Astrocyte of the cerebellum (primary cell): ENCODE data around the gene NAT10.

Experiments
- DNase-seq: peaks from one replicate; pipeline ENCODE4 v3.0.0-alpha.2; 2011; ENCODE audit warnings: low read depth
- H3K4me3 ChIP-seq: 2 replicates; pipeline ENCODE4 v1.5.1; 2011; ENCODE audit warnings: mild to moderate bottlenecking, low read depth, low read length, moderate library complexity
- CTCF ChIP-seq: IDR thresholded peaks from 2 replicates; pipeline ENCODE4 v1.5.1; 2012; ENCODE audit warnings: low read length, low read depth, moderate library complexity, mild to moderate bottlenecking; ENCODE audit errors: missing control alignments
- in situ Hi-C: cut with HindIII; loops from 2 replicates; pipeline ENCODE4 v1.10.0; 2017; ENCODE audit warnings: low sequenced_read_pairs

Gene NAT10

GRCh38 chr11:34169686-34170085, 64.3 kb downstream of the NAT10 start:
- H3K4me3 ChIP-seq, result no peak overlapping the region
- no peak for DNase-seq
- no peak for TF ChIP-seq CTCF
- in situ Hi-C loops, result loop anchor here (10.0 kb wide), 1 partner anchor 75 kb away; no protein-coding TSS in a partner anchor

- DNase-seq, result no peak
- no peak overlapping the region for H3K4me3 ChIP-seq
- TF ChIP-seq CTCF, result no peak
- in situ Hi-C loops, result no loop called here
Observed at GRCh38 chr11:34173050-34173449, 67.6 kb downstream of the NAT10 start.

GRCh38 chr11:34174412-34175041, 69.1 kb downstream of the NAT10 start:
- TF ChIP-seq CTCF, result peak; percentile 94
- peak overlapping the region; percentile 8 for H3K4me3 ChIP-seq
- in situ Hi-C loops, result no loop called here
- peak; percentile 33 for DNase-seq

- no peak for DNase-seq
Observed at GRCh38 chr11:34175284-34176019, 70.0 kb downstream of the NAT10 start.

GRCh38 chr11:34176751-34177209, 71.4 kb downstream of the NAT10 start:
- DNase-seq, result no peak
- no peak for TF ChIP-seq CTCF
- H3K4me3 ChIP-seq, result no peak overlapping the region
- in situ Hi-C loops, result no loop called here

More at GRCh38 chr11:34175284-34176019, 70.0 kb downstream of the NAT10 start:
- in situ Hi-C loops, result no loop called here
- TF ChIP-seq CTCF, result no peak
- no peak overlapping the region for H3K4me3 ChIP-seq

GRCh38 chr11:34178209-34178821, 72.9 kb downstream of the NAT10 start:
- H3K4me3 ChIP-seq, result no peak overlapping the region
- DNase-seq, result no peak
- no peak for TF ChIP-seq CTCF
- in situ Hi-C loops, result no loop called here
